Measurements from ENCODE around the gene GINS3. TPM values are rescaled to one million over a fixed set of nuclear protein-coding genes. Genes with fewer than 3 reads are reported as not detected.

GINS3 gene
- total and polyA plus RNA-seq, 9 donors: 7.1 to 12.6 (median 9.0) TPM

GRCh38 chr16:58363746-58364393 lies 28.4 kb upstream of the GINS3 start:
- no peak overlapping the region for H3K27ac ChIP-seq (ENCODE audit: low read length)
- peaks cover 3% of the 10 kb centered on the region for H3K27me3 ChIP-seq (ENCODE audit: control insufficient read depth, insufficient read depth, low read length)
- 40% methylated on average over 1 of the region's 3 CpGs for WGBS (ENCODE audit: insufficient coverage)
- H3K9me3 ChIP-seq (replicated peaks; ENCODE audit: control insufficient read depth, low read depth, low read length): peaks cover 8% of the 10 kb centered on the region
- H3K4me1 ChIP-seq (ENCODE audit: control insufficient read depth, insufficient read depth, low read length): no peaks in the 10 kb centered on the region
- no peaks in the 10 kb centered on the region for H3K36me3 ChIP-seq (ENCODE audit: control insufficient read depth, insufficient read depth, low read length)
- no peak overlapping the region for H3K4me3 ChIP-seq (ENCODE audit: low read length)
- DNase-seq: no peak

- Histone ChIP-seq H3K9me3 (replicated peaks; ENCODE audit: control insufficient read depth, low read depth, low read length) (peaks cover 5% of the 10 kb centered on the region), H3K27ac (ENCODE audit: low read length) (no peak overlapping the region), H3K27me3 (ENCODE audit: control insufficient read depth, insufficient read depth, low read length) (peaks cover 3% of the 10 kb centered on the region), H3K36me3 (ENCODE audit: control insufficient read depth, insufficient read depth, low read length) (no peaks in the 10 kb centered on the region), H3K4me1 (ENCODE audit: control insufficient read depth, insufficient read depth, low read length) (no peaks in the 10 kb centered on the region), H3K4me3 (ENCODE audit: low read length) (no peak overlapping the region)
- no peak for DNase-seq
- WGBS (ENCODE audit: insufficient coverage): 50% methylated on average over 1 of the region's 2 CpGs
Measured at GRCh38 chr16:58365623-58366022, 26.6 kb upstream of the GINS3 start.

- no peaks in the 10 kb centered on the region for H3K4me1 ChIP-seq (ENCODE audit: control insufficient read depth, insufficient read depth, low read length)
- peaks cover 2% of the 10 kb centered on the region for H3K9me3 ChIP-seq (replicated peaks; ENCODE audit: control insufficient read depth, low read depth, low read length)
- H3K27me3 ChIP-seq (ENCODE audit: control insufficient read depth, insufficient read depth, low read length): peaks cover 3% of the 10 kb centered on the region
- no peak overlapping the region for H3K4me3 ChIP-seq (ENCODE audit: low read length)
- WGBS (ENCODE audit: insufficient coverage): no CpG with 5 or more reads among the region's 5 CpGs
- no peak overlapping the region for H3K27ac ChIP-seq (ENCODE audit: low read length)
- no peaks in the 10 kb centered on the region for H3K36me3 ChIP-seq (ENCODE audit: control insufficient read depth, insufficient read depth, low read length)
- no peak for DNase-seq
Measured at GRCh38 chr16:58366247-58367031, 25.8 kb upstream of the GINS3 start.

GRCh38 chr16:58367252-58367651 lies 25.0 kb upstream of the GINS3 start:
- WGBS (ENCODE audit: insufficient coverage): no CpG with 5 or more reads among the region's 2 CpGs
- no peak for DNase-seq

GRCh38 chr16:58371841-58372240 lies 20.4 kb upstream of the GINS3 start:
- WGBS (ENCODE audit: insufficient coverage): no CpG with 5 or more reads among the region's 2 CpGs
- no peaks in the 10 kb centered on the region for H3K4me1 ChIP-seq (ENCODE audit: control insufficient read depth, insufficient read depth, low read length)
- DNase-seq: no peak
- H3K36me3 ChIP-seq (ENCODE audit: control insufficient read depth, insufficient read depth, low read length): no peaks in the 10 kb centered on the region
- no peaks in the 10 kb centered on the region for H3K9me3 ChIP-seq (replicated peaks; ENCODE audit: control insufficient read depth, low read depth, low read length)
- no peak overlapping the region for H3K4me3 ChIP-seq (ENCODE audit: low read length)
- H3K27ac ChIP-seq (ENCODE audit: low read length): no peak overlapping the region
- H3K27me3 ChIP-seq (ENCODE audit: control insufficient read depth, insufficient read depth, low read length): no peaks in the 10 kb centered on the region

More at GRCh38 chr16:58367252-58367651, 25.0 kb upstream of the GINS3 start:
- H3K36me3 ChIP-seq (ENCODE audit: control insufficient read depth, insufficient read depth, low read length): no peaks in the 10 kb centered on the region
- H3K27me3 ChIP-seq (ENCODE audit: control insufficient read depth, insufficient read depth, low read length): peaks cover 3% of the 10 kb centered on the region
- no peak overlapping the region for H3K27ac ChIP-seq (ENCODE audit: low read length)
- no peak overlapping the region for H3K4me3 ChIP-seq (ENCODE audit: low read length)
- H3K4me1 ChIP-seq (ENCODE audit: control insufficient read depth, insufficient read depth, low read length): no peaks in the 10 kb centered on the region
- H3K9me3 ChIP-seq (replicated peaks; ENCODE audit: control insufficient read depth, low read depth, low read length): no peaks in the 10 kb centered on the region

- H3K9me3 ChIP-seq (replicated peaks; ENCODE audit: control insufficient read depth, low read depth, low read length): no peaks in the 10 kb centered on the region
- no peak overlapping the region for H3K4me3 ChIP-seq (ENCODE audit: low read length)
- H3K27me3 ChIP-seq (ENCODE audit: control insufficient read depth, insufficient read depth, low read length): no peaks in the 10 kb centered on the region
- H3K36me3 ChIP-seq (ENCODE audit: control insufficient read depth, insufficient read depth, low read length): no peaks in the 10 kb centered on the region
- peaks cover 5% of the 10 kb centered on the region for H3K4me1 ChIP-seq (ENCODE audit: control insufficient read depth, insufficient read depth, low read length)
- DNase-seq: no peak
- H3K27ac ChIP-seq (ENCODE audit: low read length): no peak overlapping the region
Measured at GRCh38 chr16:58375386-58375785, 16.9 kb upstream of the GINS3 start.

- no peaks in the 10 kb centered on the region for H3K36me3 ChIP-seq (ENCODE audit: control insufficient read depth, insufficient read depth, low read length)
- no peak overlapping the region for H3K27ac ChIP-seq (ENCODE audit: low read length)
- H3K4me3 ChIP-seq (ENCODE audit: low read length): no peak overlapping the region
- 34% methylated on average over 3 of the region's 4 CpGs for WGBS (ENCODE audit: insufficient coverage)
- H3K27me3 ChIP-seq (ENCODE audit: control insufficient read depth, insufficient read depth, low read length): no peaks in the 10 kb centered on the region
- H3K9me3 ChIP-seq (replicated peaks; ENCODE audit: control insufficient read depth, low read depth, low read length): no peaks in the 10 kb centered on the region
- H3K4me1 ChIP-seq (ENCODE audit: control insufficient read depth, insufficient read depth, low read length): peaks cover 5% of the 10 kb centered on the region
- DNase-seq: peak; percentile 28
Measured at GRCh38 chr16:58377932-58378331, 14.3 kb upstream of the GINS3 start.

- no peak overlapping the region for H3K27ac ChIP-seq (ENCODE audit: low read length)
- H3K27me3 ChIP-seq (ENCODE audit: control insufficient read depth, insufficient read depth, low read length): no peaks in the 10 kb centered on the region
- no peak overlapping the region for H3K4me3 ChIP-seq (ENCODE audit: low read length)
- H3K9me3 ChIP-seq (replicated peaks; ENCODE audit: control insufficient read depth, low read depth, low read length): no peaks in the 10 kb centered on the region
- no peak for DNase-seq
- H3K4me1 ChIP-seq (ENCODE audit: control insufficient read depth, insufficient read depth, low read length): peaks cover 5% of the 10 kb centered on the region
- no peaks in the 10 kb centered on the region for H3K36me3 ChIP-seq (ENCODE audit: control insufficient read depth, insufficient read depth, low read length)
Measured at GRCh38 chr16:58378401-58378800, 13.9 kb upstream of the GINS3 start.

GRCh38 chr16:58379736-58380135 lies 12.5 kb upstream of the GINS3 start:
- 100% methylated on average over 2 of the region's 4 CpGs for WGBS (ENCODE audit: insufficient coverage)
- Histone ChIP-seq H3K4me1 (ENCODE audit: control insufficient read depth, insufficient read depth, low read length) (peaks cover 5% of the 10 kb centered on the region), H3K27me3 (ENCODE audit: control insufficient read depth, insufficient read depth, low read length) (no peaks in the 10 kb centered on the region), H3K4me3 (ENCODE audit: low read length) (no peak overlapping the region), H3K9me3 (replicated peaks; ENCODE audit: control insufficient read depth, low read depth, low read length) (no peaks in the 10 kb centered on the region), H3K27ac (ENCODE audit: low read length) (no peak overlapping the region), H3K36me3 (ENCODE audit: control insufficient read depth, insufficient read depth, low read length) (no peaks in the 10 kb centered on the region)
- no peak for DNase-seq

GRCh38 chr16:58381661-58382060 lies 10.6 kb upstream of the GINS3 start:
- WGBS (ENCODE audit: insufficient coverage): no CpG with 5 or more reads among the region's 1 CpG
- Histone ChIP-seq H3K27me3 (ENCODE audit: control insufficient read depth, insufficient read depth, low read length) (no peaks in the 10 kb centered on the region), H3K27ac (ENCODE audit: low read length) (no peak overlapping the region), H3K9me3 (replicated peaks; ENCODE audit: control insufficient read depth, low read depth, low read length) (no peaks in the 10 kb centered on the region), H3K36me3 (ENCODE audit: control insufficient read depth, insufficient read depth, low read length) (no peaks in the 10 kb centered on the region), H3K4me1 (ENCODE audit: control insufficient read depth, insufficient read depth, low read length) (peaks cover 5% of the 10 kb centered on the region), H3K4me3 (ENCODE audit: low read length) (no peak overlapping the region)
- DNase-seq: no peak
